HEK293 (cell line): Measurements from ENCODE around the gene VWA3A.

Experiments
- BCL11B ChIP-seq: fragments of 450-650 bp; formaldehyde crosslinking; IDR thresholded peaks from 2 replicates; pipeline ENCODE4 v1.5.1; 2016; ENCODE audit warnings: low read depth, missing biosample characterization, missing genetic modification characterization
- GLIS2 ChIP-seq: fragments of 450-650 bp; formaldehyde crosslinking; IDR thresholded peaks from 2 replicates; pipeline ENCODE4 v1.5.1; 2016; ENCODE audit warnings: missing biosample characterization, missing genetic modification characterization
- KLF1 ChIP-seq: fragments of 450-650 bp; formaldehyde crosslinking; IDR thresholded peaks from 2 replicates; pipeline ENCODE4 v1.5.1; 2016; ENCODE audit warnings: missing biosample characterization, missing genetic modification characterization
- KLF7 ChIP-seq: fragments of 450-650 bp; formaldehyde crosslinking; IDR thresholded peaks from 2 replicates; pipeline ENCODE4 v1.5.1; 2016; ENCODE audit warnings: missing biosample characterization, missing genetic modification characterization, borderline replicate concordance
- OVOL3 ChIP-seq: fragments of 450-650 bp; formaldehyde crosslinking; IDR thresholded peaks from 2 replicates; pipeline ENCODE4 v1.5.1; 2016; ENCODE audit warnings: missing biosample characterization, missing genetic modification characterization
- RBAK ChIP-seq: fragments of 450-650 bp; formaldehyde crosslinking; IDR thresholded peaks from 2 replicates; pipeline ENCODE4 v1.5.1; 2016; ENCODE audit warnings: missing biosample characterization, missing genetic modification characterization
- REPIN1 ChIP-seq: fragments of 450-650 bp; formaldehyde crosslinking; IDR thresholded peaks from 2 replicates; pipeline ENCODE4 v1.5.1; 2017; ENCODE audit warnings: missing biosample characterization, missing genetic modification characterization, low read depth
- ZBTB6 ChIP-seq: fragments of 450-650 bp; formaldehyde crosslinking; IDR thresholded peaks from 2 replicates; pipeline ENCODE4 v1.5.1; 2017; ENCODE audit warnings: missing biosample characterization, missing genetic modification characterization
- ZEB2 ChIP-seq: fragments of 450-650 bp; formaldehyde crosslinking; IDR thresholded peaks from 2 replicates; pipeline ENCODE4 v1.5.1; 2016; ENCODE audit warnings: missing biosample characterization, missing genetic modification characterization
- ZFP41 ChIP-seq: fragments of 450-650 bp; formaldehyde crosslinking; IDR thresholded peaks from 2 replicates; pipeline ENCODE4 v1.5.1; 2016; ENCODE audit warnings: missing biosample characterization, missing genetic modification characterization, borderline replicate concordance
- ZNF146 ChIP-seq: fragments of 450-650 bp; formaldehyde crosslinking; IDR thresholded peaks from 2 replicates; pipeline ENCODE4 v1.5.1; 2016; ENCODE audit warnings: missing biosample characterization, missing genetic modification characterization
- ZNF148 ChIP-seq: fragments of 450-650 bp; formaldehyde crosslinking; IDR thresholded peaks from 2 replicates; pipeline ENCODE4 v1.5.0; 2017; ENCODE audit warnings: missing biosample characterization, missing genetic modification characterization, borderline replicate concordance
- ZNF174 ChIP-seq: fragments of 450-650 bp; formaldehyde crosslinking; IDR thresholded peaks from 2 replicates; pipeline ENCODE4 v1.5.0; 2017; ENCODE audit warnings: missing biosample characterization, mild to moderate bottlenecking, missing genetic modification characterization
- ZNF19 ChIP-seq: fragments of 450-650 bp; formaldehyde crosslinking; IDR thresholded peaks from 2 replicates; pipeline ENCODE4; 2016; ENCODE audit warnings: missing biosample characterization, missing genetic modification characterization, low read depth
- ZNF211 ChIP-seq: fragments of 450-650 bp; formaldehyde crosslinking; IDR thresholded peaks from 2 replicates; pipeline ENCODE4 v1.5.1; 2016; ENCODE audit warnings: low read depth, missing biosample characterization, missing genetic modification characterization
- ZNF280C ChIP-seq: fragments of 450-650 bp; formaldehyde crosslinking; IDR thresholded peaks from 2 replicates; pipeline ENCODE4 v1.5.1; 2016; ENCODE audit warnings: missing biosample characterization, missing genetic modification characterization
- ZNF311 ChIP-seq: fragments of 450-650 bp; formaldehyde crosslinking; IDR thresholded peaks from 2 replicates; pipeline ENCODE4 v1.5.1; 2017; ENCODE audit warnings: missing biosample characterization, missing genetic modification characterization, borderline replicate concordance
- ZNF354C ChIP-seq: fragments of 450-650 bp; formaldehyde crosslinking; IDR thresholded peaks from 2 replicates; pipeline ENCODE4 v1.5.1; 2016; ENCODE audit warnings: missing biosample characterization, missing genetic modification characterization, low read depth, borderline replicate concordance
- ZNF416 ChIP-seq: fragments of 450-650 bp; formaldehyde crosslinking; IDR thresholded peaks from 2 replicates; pipeline ENCODE4 v1.5.1; 2016; ENCODE audit warnings: missing biosample characterization, missing genetic modification characterization
- ZNF501 ChIP-seq: fragments of 450-650 bp; formaldehyde crosslinking; IDR thresholded peaks from 2 replicates; pipeline ENCODE4 v1.5.1; 2016; ENCODE audit warnings: missing biosample characterization, missing genetic modification characterization
- ZNF514 ChIP-seq: fragments of 450-650 bp; formaldehyde crosslinking; IDR thresholded peaks from 2 replicates; pipeline ENCODE4 v1.5.1; 2016; ENCODE audit warnings: missing biosample characterization, missing genetic modification characterization
- ZNF521 ChIP-seq: fragments of 450-650 bp; formaldehyde crosslinking; IDR thresholded peaks from 2 replicates; pipeline ENCODE4 v1.5.1; 2017; ENCODE audit warnings: missing biosample characterization, mild to moderate bottlenecking, missing genetic modification characterization
- ZNF558 ChIP-seq: fragments of 450-650 bp; formaldehyde crosslinking; IDR thresholded peaks from 2 replicates; pipeline ENCODE4 v1.5.1; 2016; ENCODE audit warnings: missing biosample characterization, missing genetic modification characterization
- ZNF621 ChIP-seq: fragments of 450-650 bp; formaldehyde crosslinking; IDR thresholded peaks from 2 replicates; pipeline ENCODE4 v1.5.1; 2017; ENCODE audit warnings: missing biosample characterization, missing genetic modification characterization
- ZNF660 ChIP-seq: fragments of 450-650 bp; IDR thresholded peaks from 2 replicates; pipeline ENCODE4 v1.5.1; 2018; ENCODE audit warnings: missing biosample characterization, mild to moderate bottlenecking, missing genetic modification characterization
- ZNF664 ChIP-seq: fragments of 450-650 bp; formaldehyde crosslinking; IDR thresholded peaks from 2 replicates; pipeline ENCODE4 v1.5.1; 2016; ENCODE audit warnings: missing biosample characterization, missing genetic modification characterization
- ZNF677 ChIP-seq: fragments of 450-650 bp; IDR thresholded peaks from 2 replicates; pipeline ENCODE4 v1.5.0; 2018; ENCODE audit warnings: missing biosample characterization, mild to moderate bottlenecking, missing genetic modification characterization, moderate library complexity
- ZNF843 ChIP-seq: fragments of 450-650 bp; formaldehyde crosslinking; IDR thresholded peaks from 2 replicates; pipeline ENCODE4 v1.5.1; 2016; ENCODE audit warnings: missing biosample characterization, missing genetic modification characterization
- ZSCAN23 ChIP-seq: fragments of 450-650 bp; formaldehyde crosslinking; IDR thresholded peaks from 2 replicates; pipeline ENCODE4 v1.5.1; 2016; ENCODE audit warnings: missing biosample characterization, missing genetic modification characterization
- ZSCAN30 ChIP-seq: fragments of 450-650 bp; IDR thresholded peaks from 2 replicates; pipeline ENCODE4 v1.5.1; 2018; ENCODE audit warnings: missing biosample characterization, mild to moderate bottlenecking, missing genetic modification characterization, moderate library complexity
- ZSCAN4 ChIP-seq: fragments of 450-650 bp; formaldehyde crosslinking; IDR thresholded peaks from 2 replicates; pipeline ENCODE4 v1.5.1; 2017; ENCODE audit warnings: missing biosample characterization, missing genetic modification characterization
- ZSCAN5A ChIP-seq: fragments of 450-650 bp; formaldehyde crosslinking; IDR thresholded peaks from 2 replicates; pipeline ENCODE4 v1.5.1; 2016; ENCODE audit warnings: missing biosample characterization, missing genetic modification characterization

VWA3A gene

GRCh38 chr16:22195695-22196558, 103.6 kb downstream of the VWA3A start (continued):
- TF ChIP-seq ZSCAN5A (tag by site-specific recombination), result no peak
- TF ChIP-seq ZNF280C (tag by site-specific recombination), result no peak
- 0 out of 2 replicates have a peak, but pooled peaks have one; percentile 19 for TF ChIP-seq ZNF148 (tag by site-specific recombination)
- no peak for TF ChIP-seq BCL11B (tag by site-specific recombination)
- TF ChIP-seq ZEB2 (tag by site-specific recombination), result peak; percentile 54
- peak; percentile 92 for TF ChIP-seq KLF1 (tag by site-specific recombination)
- no peak for TF ChIP-seq GLIS2 (tag by site-specific recombination)
- no peak for TF ChIP-seq ZNF146 (tag by site-specific recombination)
- TF ChIP-seq ZNF664, result 0 out of 2 replicates have a peak, but pooled peaks have one; percentile 44
- TF ChIP-seq ZNF660 (tag by site-specific recombination), result peak; percentile 91
- TF ChIP-seq ZSCAN30 (tag by site-specific recombination), result peak; percentile 81
- TF ChIP-seq ZNF558 (tag by site-specific recombination), result no peak; the same call in 1 of the 2 replicates
- no peak for TF ChIP-seq ZNF677
- TF ChIP-seq KLF7, result peak; percentile 97
- no peak for TF ChIP-seq RBAK (tag by site-specific recombination)
- peak; percentile 40; the same call in 1 of the 2 replicates for TF ChIP-seq ZNF501 (tag by site-specific recombination)
- no peak for TF ChIP-seq ZNF621
- no peak for TF ChIP-seq ZNF311
- no peak for TF ChIP-seq ZNF416 (tag by site-specific recombination)
- no peak for TF ChIP-seq ZNF514 (tag by site-specific recombination)
- no peak for TF ChIP-seq ZNF354C (tag by site-specific recombination)
- no peak for TF ChIP-seq ZFP41
- TF ChIP-seq ZBTB6 (tag by site-specific recombination), result peak; percentile 61; the same call in 1 of the 2 replicates
- TF ChIP-seq ZNF19 (tag by site-specific recombination), result no peak
- no peak for TF ChIP-seq ZSCAN4 (tag by site-specific recombination)
- peak; percentile 66; the same call in 1 of the 2 replicates for TF ChIP-seq REPIN1 (tag by site-specific recombination)
- TF ChIP-seq ZNF843 (tag by site-specific recombination), result no peak; the same call in none of the 2 replicates
- no peak for TF ChIP-seq ZNF211 (tag by site-specific recombination)
- no peak for TF ChIP-seq ZNF174 (tag by site-specific recombination)
- no peak for TF ChIP-seq ZSCAN23 (tag by site-specific recombination)
- no peak for TF ChIP-seq OVOL3 (tag by site-specific recombination)
- TF ChIP-seq ZNF521 (tag by site-specific recombination), result no peak
